Right cardiac atrium (tissue), 5 donors: Measurements from ENCODE around the gene CTBP2. TPM values are rescaled to one million over a fixed set of nuclear protein-coding genes. Genes with fewer than 3 reads are reported as not detected.
"Not testable (repeated sequence)": the region's sequence is repeated elsewhere in the genome, so short reads cannot be mapped to it uniquely, and the experiment has no call there.

Source experiments
- ATAC-seq, 2 donors: fragments of 200-7000 bp; cut with Tn5 transposase; one replicate each; pipeline versions ENCODE4 v1.8.0 to v1.9.1; 2020; ENCODE audit warnings: moderate library complexity in 2 of 2, mild to moderate bottlenecking in 1 of 2
- DNase-seq, 3 donors: peaks; one replicate each; pipeline ENCODE4 v3.0.0-alpha.2; 2020
- H3K27ac ChIP-seq: one replicate; pipeline ENCODE4 v1.5.1; 2013; ENCODE audit warnings: mild to moderate bottlenecking, low read length, control low read depth, moderate library complexity
- H3K27me3 ChIP-seq: one replicate; pipeline ENCODE4 v1.6.1; 2013; ENCODE audit not compliant: control insufficient read depth, insufficient read depth
- H3K4me1 ChIP-seq: one replicate; pipeline ENCODE4 v1.6.1; 2013; ENCODE audit warnings: low read length; ENCODE audit not compliant: control insufficient read depth, insufficient read depth
- H3K4me3 ChIP-seq: one replicate; pipeline ENCODE4 v1.5.1; 2013; ENCODE audit warnings: low read length, control low read depth
- H3K9me3 ChIP-seq: one replicate; pipeline ENCODE4 v1.6.1; 2013; ENCODE audit warnings: low read length; ENCODE audit not compliant: control insufficient read depth
- WGBS: extraction: QIAGEN DNeasy Blood & Tissue Kit; methylation state at CpG from one replicate; pipeline ENCODE4 v1.1.7; 2013; 5-methylcytosine and 5-hydroxymethylcytosine counted together
- intact Hi-C, 4 donors: fragments of 100-400 bp; cut with DNase I; formaldehyde crosslinking; loops; one replicate each; pipeline versions ENCODE4 v1.11.0 to v1.14.0; 2022 to 2023
- polyA plus RNA-seq: library from polyadenylated mRNA; stranded (reverse); fragments of 200-250 nt; gene quantifications from one replicate; pipeline ENCODE4 v1.2.3, GENCODE V29; 2013
- total RNA-seq, 4 donors: library from RNA; stranded (reverse); fragmentation: NEBNext Ultra II Directional; extraction: Animal tissue kit (Norgen Biotek cat#: 25700); gene quantifications; one replicate each; pipeline ENCODE4 v1.2.1, GENCODE V29; 2021
- donor health status: healthy with polysubstance abuse.
- donor health status: DM: no; HTN: yes; CAD: no.
- donor health status: DM: no; HTN: no; CAD: no.
- donor health status: DM: no; HTN: yes; CAD: no; lungs with severe emphysema.
- donor health status: DM: yes; HTN: yes; CAD: no.

CTBP2 gene
- total and polyA plus RNA-seq, 5 donors = 16.6 to 38.7 (median 37.6) TPM

DNA sequence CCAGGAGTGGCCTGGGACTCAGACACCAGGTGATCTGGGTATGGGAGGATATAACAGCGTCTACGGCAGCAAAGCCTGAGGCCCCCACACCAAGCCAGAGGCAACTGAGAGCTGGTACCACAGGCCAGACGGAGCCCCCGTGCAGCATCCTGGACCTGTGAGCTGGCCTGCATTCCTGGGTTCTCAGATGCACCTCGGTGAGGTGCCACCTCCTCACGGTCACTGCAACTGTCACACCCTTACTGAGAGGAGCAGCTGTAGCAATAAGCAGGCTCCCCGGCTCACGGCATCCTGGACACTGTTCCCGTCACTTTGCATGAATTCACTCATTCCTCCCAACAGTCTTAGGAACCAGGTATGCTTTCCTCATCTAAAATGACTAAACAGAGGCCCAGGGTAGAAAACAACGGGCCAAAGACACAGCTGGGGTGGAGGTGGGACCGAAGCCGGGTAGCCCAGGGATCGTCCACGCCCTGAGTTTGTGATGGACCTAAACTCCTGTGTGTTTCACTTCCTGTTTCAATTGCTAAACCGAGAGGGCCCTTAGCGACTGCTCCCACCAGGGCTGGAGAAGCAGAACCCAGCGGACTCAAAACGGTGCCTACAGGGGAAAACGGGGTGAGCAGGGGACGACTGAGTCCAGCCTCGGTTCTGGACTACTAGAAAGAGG is 98.7 kb downstream of the CTBP2 start:
- H3K9me3 ChIP-seq = no peaks in the 10 kb centered on the region
- H3K4me1 ChIP-seq = peaks cover 53% of the 10 kb centered on the region
- H3K27ac ChIP-seq = peak overlapping the region; percentile 16
- no peaks in the 10 kb centered on the region for H3K27me3 ChIP-seq
- DNase-seq = peak in 1 of 3 donors; percentile 37
- no peak for ATAC-seq
- H3K4me3 ChIP-seq = no peak overlapping the region
- WGBS = 58% methylated on average over 21 of the region's 21 CpGs
- intact Hi-C loops = loop anchor here in 3 of 4 donors (5.0 to 10.0 kb wide), 3 partner anchors 54 to 93 kb away; no protein-coding TSS in a partner anchor

DNA sequence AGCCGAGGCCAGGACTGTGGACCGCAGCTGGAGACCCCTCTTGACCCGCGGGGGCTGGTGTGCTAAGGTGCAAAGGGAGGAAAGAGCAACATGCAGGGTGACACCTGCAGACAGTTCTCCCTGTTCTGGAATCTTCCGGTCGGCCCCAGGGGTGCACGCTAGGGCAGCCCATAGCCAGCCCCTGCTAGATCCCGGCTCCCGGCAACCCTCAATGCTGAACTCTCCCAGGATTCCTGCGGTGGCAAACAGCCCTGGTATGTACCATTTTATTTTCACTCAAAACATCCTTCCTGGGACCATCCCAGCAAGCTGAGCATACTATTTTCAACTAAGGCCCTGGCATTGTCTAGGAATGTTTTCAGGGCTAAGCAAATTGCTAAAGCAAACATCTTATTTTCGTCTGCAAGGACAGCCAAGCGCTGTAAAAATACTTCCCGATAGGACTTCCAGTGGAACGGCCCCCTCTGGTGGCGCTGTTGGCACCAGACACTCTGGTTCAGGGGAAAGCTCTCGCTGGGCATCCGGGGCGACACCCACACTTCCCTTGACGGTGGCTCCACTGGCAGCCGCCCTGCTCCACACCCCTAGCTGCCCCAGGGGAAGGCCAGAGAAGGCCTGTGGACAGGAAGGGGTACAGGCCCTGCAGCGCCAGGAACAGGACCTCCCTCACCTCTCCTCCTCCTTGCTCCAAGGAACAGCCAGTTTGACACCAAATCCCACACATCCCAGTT is 99.4 kb downstream of the CTBP2 start:
- 18% methylated on average over 21 of the region's 21 CpGs for WGBS
- ATAC-seq = peak; percentile 64 to 78
- H3K9me3 ChIP-seq = no peaks in the 10 kb centered on the region
- no peaks in the 10 kb centered on the region for H3K27me3 ChIP-seq
- H3K4me1 ChIP-seq = peaks cover 53% of the 10 kb centered on the region
- intact Hi-C loops = loop anchor here in 3 of 4 donors (5.0 to 10.0 kb wide), 3 partner anchors 54 to 94 kb away; no protein-coding TSS in a partner anchor
- H3K4me3 ChIP-seq = no peak overlapping the region
- peak overlapping the region; percentile 34 for H3K27ac ChIP-seq
- DNase-seq = peak; percentile 86 to 95 (median 94)

DNA sequence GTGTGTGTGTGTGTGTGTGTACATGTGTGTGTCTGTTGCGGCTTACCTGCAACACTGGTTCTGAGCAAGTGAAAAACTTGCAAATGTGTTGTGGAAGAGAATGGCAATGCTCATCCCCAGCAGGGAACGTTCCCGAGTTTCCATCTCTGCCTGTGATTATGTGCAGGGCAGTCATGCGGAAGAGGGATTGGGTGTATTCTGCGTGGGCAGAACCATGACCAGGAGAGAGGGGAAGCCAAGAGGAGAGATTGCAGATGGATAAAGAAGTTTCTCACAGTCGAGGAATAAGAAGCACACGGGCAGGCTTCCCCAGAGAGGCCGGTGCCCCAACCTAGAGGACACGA is 99.9 kb downstream of the CTBP2 start:
- Histone ChIP-seq H3K4me1 (peaks cover 51% of the 10 kb centered on the region), H3K9me3 (no peaks in the 10 kb centered on the region), H3K4me3 (no peak overlapping the region), H3K27ac (peak overlapping the region; percentile 34), H3K27me3 (no peaks in the 10 kb centered on the region)
- DNase-seq (no peak), ATAC-seq (peak; percentile 9 to 10)
- intact Hi-C loops = loop anchor here in 3 of 4 donors (5.0 to 10.0 kb wide), 3 partner anchors 53 to 94 kb away; no protein-coding TSS in a partner anchor
- 31% methylated on average over 9 of the region's 9 CpGs for WGBS

DNA sequence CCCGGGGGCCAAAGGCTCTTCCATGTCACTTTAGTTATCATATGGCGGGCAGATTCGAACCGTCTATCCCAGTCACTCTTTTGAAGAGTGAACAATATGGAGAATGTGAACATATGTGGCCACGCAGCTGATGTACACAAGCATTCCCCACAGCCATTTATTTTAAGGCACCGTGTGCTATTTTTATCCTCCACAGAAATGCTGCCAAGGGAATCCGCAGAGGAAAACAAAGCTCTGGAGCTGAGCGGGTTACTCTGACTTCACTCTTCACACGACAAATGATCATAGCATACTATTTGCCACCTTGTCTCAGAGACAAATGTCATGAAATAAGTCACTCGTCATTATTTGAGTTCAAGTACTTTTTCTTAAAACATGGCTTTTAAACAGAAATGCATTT is 100.3 kb downstream of the CTBP2 start:
- DNase-seq (no peak), ATAC-seq (no peak)
- Histone ChIP-seq H3K27me3 (no peaks in the 10 kb centered on the region), H3K4me1 (peaks cover 51% of the 10 kb centered on the region), H3K9me3 (no peaks in the 10 kb centered on the region), H3K27ac (peak overlapping the region; percentile 66), H3K4me3 (no peak overlapping the region)
- intact Hi-C loops = loop anchor here in 3 of 4 donors (5.0 to 10.0 kb wide), 3 partner anchors 53 to 95 kb away; no protein-coding TSS in a partner anchor
- WGBS = 36% methylated on average over 10 of the region's 10 CpGs

DNA sequence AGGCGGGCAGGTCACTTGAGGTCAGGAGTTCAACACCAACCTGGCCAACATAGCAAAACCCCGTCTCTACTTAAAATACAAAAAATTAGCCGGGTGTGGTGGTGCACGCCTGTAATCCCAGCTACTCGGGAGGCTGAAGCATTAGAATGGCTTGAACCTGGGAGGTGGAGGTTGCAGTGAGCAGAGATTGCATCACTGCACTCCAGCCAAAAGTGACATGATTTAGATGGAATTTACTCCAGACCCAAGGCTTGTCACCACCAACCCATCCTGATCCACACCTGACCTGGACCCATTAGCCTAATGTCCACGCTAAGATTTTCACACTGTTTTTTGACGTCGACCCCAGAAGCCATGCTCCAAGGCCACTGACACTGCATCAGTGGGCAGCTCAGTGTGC is 101.0 kb downstream of the CTBP2 start:
- peaks cover 45% of the 10 kb centered on the region for H3K4me1 ChIP-seq
- ATAC-seq, H3K27me3 ChIP-seq, H3K9me3 ChIP-seq, DNase-seq, H3K4me3 ChIP-seq: not testable (repeated sequence)
- 95% methylated on average over 8 of the region's 8 CpGs for WGBS
- intact Hi-C loops = loop anchor here in 1 of 4 donors (5.0 kb wide), 1 partner anchor 98 kb away; no protein-coding TSS in a partner anchor
- peak overlapping the region; percentile 0 for H3K27ac ChIP-seq

DNA sequence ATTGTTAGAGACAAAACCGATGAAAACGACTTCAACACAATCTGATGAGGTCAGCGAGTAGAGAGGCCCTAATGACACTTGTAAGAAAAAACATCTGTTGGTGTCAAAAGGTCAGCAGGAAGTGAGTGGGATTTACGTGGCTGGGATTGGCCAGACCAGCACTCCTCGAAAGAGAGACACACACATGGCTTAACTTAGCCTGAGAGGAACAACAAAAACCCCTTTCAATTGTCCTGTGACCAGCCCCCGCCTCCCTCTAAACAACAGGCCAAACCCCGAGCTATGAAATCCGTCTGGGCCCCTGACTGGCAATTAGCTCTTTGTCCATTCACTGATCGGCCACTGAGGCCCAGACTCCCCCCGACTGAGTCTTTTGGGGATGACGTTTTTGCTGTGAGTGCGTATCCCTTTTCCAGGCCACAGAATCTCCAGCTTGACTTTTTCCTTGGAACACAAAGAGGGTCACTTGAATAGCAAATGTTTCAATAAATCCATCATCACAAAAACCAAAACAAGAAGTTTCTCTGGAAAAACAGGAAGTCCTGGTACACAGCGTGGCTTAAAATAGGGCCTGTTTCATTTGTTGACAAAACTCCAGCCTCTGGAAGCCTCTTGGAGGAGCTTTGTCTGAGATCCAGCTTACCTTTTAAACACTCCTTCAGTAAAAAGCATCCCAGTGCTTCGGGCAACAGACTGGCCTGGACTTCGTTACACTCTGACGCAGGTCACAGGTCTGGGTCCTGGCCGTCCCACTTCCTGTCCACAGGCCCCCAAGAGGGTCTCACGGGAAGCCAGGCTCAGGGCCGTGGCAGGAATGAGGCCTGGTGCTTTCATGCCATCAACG is 103.0 kb downstream of the CTBP2 start:
- Histone ChIP-seq H3K27me3 (no peaks in the 10 kb centered on the region), H3K9me3 (no peaks in the 10 kb centered on the region), H3K4me3 (no peak overlapping the region), H3K4me1 (peaks cover 45% of the 10 kb centered on the region), H3K27ac (peak overlapping the region; percentile 98)
- ATAC-seq = peak; percentile 64 to 66
- WGBS = 15% methylated on average over 20 of the region's 20 CpGs
- intact Hi-C loops = loop anchor here in 1 of 4 donors (5.0 kb wide), 1 partner anchor 100 kb away; no protein-coding TSS in a partner anchor
- peak; percentile 63 to 84 (median 79) for DNase-seq

DNA sequence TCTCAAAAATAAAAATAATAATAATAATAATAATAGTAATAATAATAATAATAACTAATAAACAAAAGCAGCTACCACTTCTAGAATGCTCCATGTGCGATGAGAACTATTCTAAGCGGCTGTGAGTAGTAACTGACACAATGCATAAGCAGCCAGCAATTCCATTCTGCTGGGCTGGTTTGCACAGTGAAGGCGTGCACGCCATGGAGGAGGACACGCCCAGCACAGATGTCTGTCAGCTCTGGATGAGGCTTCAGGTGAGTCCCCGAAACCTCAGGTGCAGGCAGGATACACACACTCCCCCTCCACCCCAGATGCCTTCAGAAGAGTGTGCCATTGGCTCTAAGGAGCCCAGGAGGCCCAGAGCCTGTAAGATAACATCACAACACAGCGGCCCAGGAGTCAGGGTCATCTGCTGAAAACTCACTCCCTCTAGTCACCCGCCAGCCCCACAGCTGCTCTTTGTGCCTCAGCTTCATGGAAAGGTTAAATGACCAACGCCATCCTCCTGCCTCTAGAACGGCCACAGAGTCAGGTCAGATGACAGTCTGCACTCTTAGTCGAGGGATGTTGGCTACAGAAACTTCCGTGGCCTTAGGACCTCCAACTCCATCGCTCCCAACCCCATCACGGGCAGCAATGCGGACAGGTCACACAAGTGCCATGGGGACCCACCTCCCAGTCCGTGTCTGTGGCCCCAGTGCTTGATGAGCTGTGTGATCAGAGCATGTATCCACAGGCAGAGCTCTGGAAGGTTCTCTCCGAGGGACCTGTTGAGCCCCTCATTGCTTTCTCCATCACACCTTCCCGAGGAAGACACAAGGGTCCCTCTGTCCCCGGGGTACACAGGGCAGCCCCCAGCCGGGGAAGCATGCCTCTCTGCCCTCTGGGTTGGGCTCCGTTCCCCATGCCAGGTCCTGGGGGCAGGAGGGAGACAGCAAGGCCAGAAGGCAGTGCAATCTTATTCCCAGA is 103.9 kb downstream of the CTBP2 start:
- DNase-seq (peak in 1 of 3 donors; percentile 54), ATAC-seq (no peak)
- H3K27me3 ChIP-seq = no peaks in the 10 kb centered on the region
- intact Hi-C loops = loop anchor here in 1 of 4 donors (5.0 kb wide), 1 partner anchor 101 kb away; no protein-coding TSS in a partner anchor
- H3K4me1 ChIP-seq = peaks cover 38% of the 10 kb centered on the region
- no peaks in the 10 kb centered on the region for H3K9me3 ChIP-seq
- WGBS = 69% methylated on average over 21 of the region's 21 CpGs
- no peak overlapping the region for H3K4me3 ChIP-seq
- peak overlapping the region; percentile 98 for H3K27ac ChIP-seq

DNA sequence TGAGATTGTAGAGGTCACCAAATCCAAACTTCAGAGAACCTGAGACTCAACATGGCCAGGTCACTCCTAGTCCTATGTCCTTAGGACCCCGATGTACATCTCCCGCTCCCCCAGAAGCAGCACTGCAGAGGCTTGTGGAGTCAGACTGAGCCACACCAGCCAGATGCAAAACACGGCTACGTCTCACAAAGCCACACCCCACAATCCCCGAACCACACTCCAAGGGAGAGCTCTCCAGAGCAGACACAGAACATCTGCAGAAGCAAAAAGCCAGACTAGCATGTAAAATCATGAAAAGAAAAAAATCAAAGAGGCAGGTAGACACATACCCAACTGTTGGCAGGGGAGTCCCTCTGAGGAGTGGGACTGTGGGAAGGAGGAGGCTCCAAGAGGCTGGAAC is 104.9 kb downstream of the CTBP2 start:
- intact Hi-C loops = loop anchor here in 1 of 4 donors (5.0 kb wide), 1 partner anchor 102 kb away; no protein-coding TSS in a partner anchor
- H3K4me3 ChIP-seq = no peak overlapping the region

DNA sequence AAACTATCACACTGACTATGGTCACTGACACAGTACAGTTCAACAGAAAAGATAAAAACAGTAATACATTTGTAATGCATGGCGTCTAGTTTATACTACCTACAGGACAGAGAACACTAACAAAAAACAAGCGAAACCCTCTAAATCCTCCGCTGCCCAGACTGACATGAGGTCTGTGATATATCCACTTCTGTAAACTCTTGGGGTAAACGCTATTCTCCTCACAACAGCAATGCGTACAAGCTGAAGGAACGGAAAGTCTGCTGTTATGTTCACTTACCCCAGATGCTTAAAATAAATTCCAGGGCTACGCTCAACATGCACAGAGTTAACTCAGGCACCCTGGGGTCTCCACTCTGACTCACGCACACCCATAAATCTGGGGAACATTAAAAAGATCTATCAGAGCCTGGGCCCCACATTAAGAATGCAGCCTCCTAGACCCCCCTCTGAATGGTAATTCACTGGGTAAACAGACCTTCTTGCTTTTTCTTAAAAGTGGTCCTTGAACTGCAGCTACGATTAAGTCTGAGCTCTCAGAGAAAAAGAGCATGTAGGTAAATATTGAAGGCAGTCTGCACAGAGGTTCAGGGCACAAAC is 105.6 kb downstream of the CTBP2 start:
- no peak overlapping the region for H3K4me3 ChIP-seq
- DNase-seq (no peak), ATAC-seq (no peak)
- intact Hi-C loops = loop anchor here in 2 of 4 donors (5.0 kb wide), 1 partner anchor 103 kb away; no protein-coding TSS in a partner anchor
- no peaks in the 10 kb centered on the region for H3K9me3 ChIP-seq
- no peak overlapping the region for H3K27ac ChIP-seq
- H3K4me1 ChIP-seq = peaks cover 34% of the 10 kb centered on the region
- no peaks in the 10 kb centered on the region for H3K27me3 ChIP-seq
- 94% methylated on average over 9 of the region's 9 CpGs for WGBS

More for the DNA sequence above, 104.9 kb downstream of the CTBP2 start:
- Histone ChIP-seq H3K9me3 (no peaks in the 10 kb centered on the region), H3K27ac (no peak overlapping the region), H3K4me1 (peaks cover 32% of the 10 kb centered on the region), H3K27me3 (no peaks in the 10 kb centered on the region)
- WGBS = 69% methylated on average over 5 of the region's 5 CpGs
- ATAC-seq (no peak), DNase-seq (peak in 1 of 3 donors; percentile 18)
